Activated T-helper 17 cell treated with anti-CD3 and anti-CD28 coated beads, Interleukin-2, amount 50 U/mL, for 72 hours (primary cell): ENCODE results near the gene PDK3. TPM values are rescaled to one million over a fixed set of nuclear protein-coding genes. Genes with fewer than 3 reads are reported as not detected.
A peak's percentile ranks its signal among the peaks of the same experiment; 100 is the strongest.

Experiments used
- ATAC-seq: fragments of 150-1000 bp; cut with Tn5 transposase; replicated peaks from 2 replicates; pipeline ENCODE4 v1.10.0; 2021; ENCODE audit warnings: mild to moderate bottlenecking, moderate library complexity
- H3K27ac Mint-ChIP-seq: one replicate; pipeline ENCODE4 v1.8.0; 2022; ENCODE audit warnings: mixed read lengths
- H3K27me3 Mint-ChIP-seq: one replicate; pipeline ENCODE4 v1.8.0; 2022; ENCODE audit warnings: mixed read lengths
- H3K36me3 Mint-ChIP-seq: one replicate; pipeline ENCODE4 v1.8.0; 2022; ENCODE audit warnings: low read depth, mild to moderate bottlenecking, mixed read lengths
- H3K4me1 Mint-ChIP-seq: one replicate; pipeline ENCODE4 v1.8.0; 2022; ENCODE audit warnings: mixed read lengths
- H3K4me3 Mint-ChIP-seq: one replicate; pipeline ENCODE4 v1.8.0; 2022; ENCODE audit warnings: mild to moderate bottlenecking, mixed read lengths
- H3K9me3 Mint-ChIP-seq: one replicate; pipeline ENCODE4 v1.8.0; 2022; ENCODE audit warnings: mixed read lengths
- total RNA-seq, 2 donors: library from RNA; stranded (reverse); gene quantifications; one replicate each; pipeline ENCODE4 v1.2.3, GENCODE V29; 2022

The PDK3 gene
- total RNA-seq, result 10 to 100 TPM; 45.1 to 82.3 TPM

- Mint-ChIP-seq H3K4me3 (peak within 1 kb of the TSS; percentile 96), H3K36me3 (peaks cover 34% of the 10 kb centered on the region), H3K27me3 (no peaks in the 10 kb centered on the region), H3K9me3 (no peaks in the 10 kb centered on the region), H3K27ac (peak within 1 kb of the TSS; percentile 89), H3K4me1 (peaks cover 6% of the 10 kb centered on the region)
- ATAC-seq, result peak; percentile 97
Measured at GRCh38 chrX:24464836-24465531, at the start of gene PDK3. Gene PDK3, plus strand, starts transcription at chrX:24465286. Its CDS starts 170 bp downstream, at chrX:24465456.

GRCh38 chrX:24415921-24416320, 49.2 kb upstream of the PDK3 start:
- Mint-ChIP-seq H3K9me3 (no peaks in the 10 kb centered on the region), H3K4me3 (no peak overlapping the region), H3K4me1 (peaks cover 5% of the 10 kb centered on the region), H3K27me3 (no peaks in the 10 kb centered on the region), H3K27ac (no peak overlapping the region), H3K36me3 (no peaks in the 10 kb centered on the region)
- ATAC-seq, result no peak

- no peak for ATAC-seq
- H3K9me3 Mint-ChIP-seq, result no peaks in the 10 kb centered on the region
- no peak overlapping the region for H3K4me3 Mint-ChIP-seq
- no peaks in the 10 kb centered on the region for H3K27me3 Mint-ChIP-seq
- no peaks in the 10 kb centered on the region for H3K36me3 Mint-ChIP-seq
- no peak overlapping the region for H3K27ac Mint-ChIP-seq
- H3K4me1 Mint-ChIP-seq, result no peaks in the 10 kb centered on the region
Measured at GRCh38 chrX:24423960-24424359, 41.1 kb upstream of the PDK3 start.

GRCh38 chrX:24424948-24425347, 40.1 kb upstream of the PDK3 start:
- H3K4me3 Mint-ChIP-seq, result no peak overlapping the region
- no peaks in the 10 kb centered on the region for H3K4me1 Mint-ChIP-seq
- no peaks in the 10 kb centered on the region for H3K27me3 Mint-ChIP-seq
- H3K9me3 Mint-ChIP-seq, result no peaks in the 10 kb centered on the region
- ATAC-seq, result no peak
- H3K27ac Mint-ChIP-seq, result no peak overlapping the region
- no peaks in the 10 kb centered on the region for H3K36me3 Mint-ChIP-seq

GRCh38 chrX:24425806-24426205, 39.3 kb upstream of the PDK3 start:
- Mint-ChIP-seq H3K27me3 (no peaks in the 10 kb centered on the region), H3K27ac (no peak overlapping the region)

GRCh38 chrX:24426340-24426913, 38.7 kb upstream of the PDK3 start:
- H3K9me3 Mint-ChIP-seq, result no peaks in the 10 kb centered on the region
- no peak overlapping the region for H3K27ac Mint-ChIP-seq
- H3K27me3 Mint-ChIP-seq, result no peaks in the 10 kb centered on the region
- H3K4me1 Mint-ChIP-seq, result no peaks in the 10 kb centered on the region
- no peak for ATAC-seq
- no peaks in the 10 kb centered on the region for H3K36me3 Mint-ChIP-seq
- H3K4me3 Mint-ChIP-seq, result no peak overlapping the region

More at GRCh38 chrX:24425806-24426205, 39.3 kb upstream of the PDK3 start:
- no peaks in the 10 kb centered on the region for H3K9me3 Mint-ChIP-seq
- H3K36me3 Mint-ChIP-seq, result no peaks in the 10 kb centered on the region
- no peak overlapping the region for H3K4me3 Mint-ChIP-seq
- no peak for ATAC-seq
- no peaks in the 10 kb centered on the region for H3K4me1 Mint-ChIP-seq

- Mint-ChIP-seq H3K36me3 (no peaks in the 10 kb centered on the region), H3K4me1 (no peaks in the 10 kb centered on the region), H3K4me3 (no peak overlapping the region), H3K27me3 (no peaks in the 10 kb centered on the region), H3K9me3 (no peaks in the 10 kb centered on the region), H3K27ac (no peak overlapping the region)
- no peak for ATAC-seq
Measured at GRCh38 chrX:24426921-24427746, 38.0 kb upstream of the PDK3 start.

GRCh38 chrX:24427747-24428019, 37.4 kb upstream of the PDK3 start:
- Mint-ChIP-seq H3K36me3 (no peaks in the 10 kb centered on the region), H3K4me3 (no peak overlapping the region), H3K9me3 (no peaks in the 10 kb centered on the region), H3K27me3 (no peaks in the 10 kb centered on the region), H3K4me1 (no peaks in the 10 kb centered on the region), H3K27ac (no peak overlapping the region)
- ATAC-seq, result no peak

GRCh38 chrX:24428516-24428915, 36.6 kb upstream of the PDK3 start:
- no peaks in the 10 kb centered on the region for H3K27me3 Mint-ChIP-seq
- H3K27ac Mint-ChIP-seq, result no peak overlapping the region
- H3K4me3 Mint-ChIP-seq, result no peak overlapping the region
- peaks cover under 1% of the 10 kb centered on the region for H3K4me1 Mint-ChIP-seq
- no peaks in the 10 kb centered on the region for H3K36me3 Mint-ChIP-seq
- no peaks in the 10 kb centered on the region for H3K9me3 Mint-ChIP-seq
- ATAC-seq, result no peak

- no peak overlapping the region for H3K27ac Mint-ChIP-seq
- H3K4me1 Mint-ChIP-seq, result peaks cover 3% of the 10 kb centered on the region
- no peak for ATAC-seq
- no peaks in the 10 kb centered on the region for H3K36me3 Mint-ChIP-seq
- no peaks in the 10 kb centered on the region for H3K9me3 Mint-ChIP-seq
- no peaks in the 10 kb centered on the region for H3K27me3 Mint-ChIP-seq
- H3K4me3 Mint-ChIP-seq, result no peak overlapping the region
Measured at GRCh38 chrX:24435060-24435459, 30.0 kb upstream of the PDK3 start.

GRCh38 chrX:24443918-24444317, 21.2 kb upstream of the PDK3 start:
- no peak for ATAC-seq
- no peak overlapping the region for H3K4me3 Mint-ChIP-seq
- no peaks in the 10 kb centered on the region for H3K4me1 Mint-ChIP-seq
- no peaks in the 10 kb centered on the region for H3K27me3 Mint-ChIP-seq
- no peak overlapping the region for H3K27ac Mint-ChIP-seq
- no peaks in the 10 kb centered on the region for H3K9me3 Mint-ChIP-seq
- no peaks in the 10 kb centered on the region for H3K36me3 Mint-ChIP-seq

GRCh38 chrX:24444645-24445044, 20.4 kb upstream of the PDK3 start:
- Mint-ChIP-seq H3K9me3 (no peaks in the 10 kb centered on the region), H3K4me1 (no peaks in the 10 kb centered on the region), H3K27ac (no peak overlapping the region), H3K4me3 (no peak overlapping the region), H3K27me3 (no peaks in the 10 kb centered on the region), H3K36me3 (no peaks in the 10 kb centered on the region)
- no peak for ATAC-seq

GRCh38 chrX:24448762-24449250, 16.3 kb upstream of the PDK3 start:
- Mint-ChIP-seq H3K4me1 (no peaks in the 10 kb centered on the region), H3K27ac (no peak overlapping the region), H3K9me3 (no peaks in the 10 kb centered on the region), H3K27me3 (no peaks in the 10 kb centered on the region), H3K4me3 (no peak overlapping the region), H3K36me3 (no peaks in the 10 kb centered on the region)
- ATAC-seq, result no peak

- peaks cover 23% of the 10 kb centered on the region for H3K36me3 Mint-ChIP-seq
- no peak for ATAC-seq
- H3K4me3 Mint-ChIP-seq, result no peak overlapping the region
- peaks cover 6% of the 10 kb centered on the region for H3K4me1 Mint-ChIP-seq
- no peak overlapping the region for H3K27ac Mint-ChIP-seq
- H3K27me3 Mint-ChIP-seq, result no peaks in the 10 kb centered on the region
- no peaks in the 10 kb centered on the region for H3K9me3 Mint-ChIP-seq
Measured at GRCh38 chrX:24463077-24463476, 2.0 kb upstream of the PDK3 start.

GRCh38 chrX:24464498-24464835, 619 bp upstream of the PDK3 start:
- Mint-ChIP-seq H3K27me3 (no peaks in the 10 kb centered on the region), H3K4me3 (peak overlapping the region; percentile 79), H3K27ac (peak overlapping the region; percentile 89), H3K36me3 (peaks cover 34% of the 10 kb centered on the region), H3K9me3 (no peaks in the 10 kb centered on the region), H3K4me1 (peaks cover 6% of the 10 kb centered on the region)
- ATAC-seq, result no peak
